PFSK-1 (cell line): ENCODE results near the gene NPR1. TPM values are rescaled to one million over a fixed set of nuclear protein-coding genes. Genes with fewer than 3 reads are reported as not detected.

Experiments
- FOXP2 ChIP-seq: optimal IDR thresholded peaks from 2 replicates; pipeline ENCODE3; 2011; ENCODE audit warnings: borderline replicate concordance, control low read depth, inconsistent platforms; ENCODE audit not compliant: insufficient read depth; ENCODE audit errors: extremely low read length, extremely low read depth
- POLR2AphosphoS5 ChIP-seq: IDR thresholded peaks from 2 replicates; pipeline ENCODE4 v1.6.1; 2012; ENCODE audit warnings: low read depth, mild to moderate bottlenecking, control low read depth, low read length, moderate library complexity
- SIN3A ChIP-seq: IDR thresholded peaks from 2 replicates; pipeline ENCODE4 v1.6.1; 2012; ENCODE audit warnings: mild to moderate bottlenecking, low read length, moderate library complexity, borderline replicate concordance; ENCODE audit not compliant: insufficient read depth
- TAF1 ChIP-seq: IDR thresholded peaks from 2 replicates; pipeline ENCODE4 v1.6.1; 2012; ENCODE audit warnings: low read length, control low read depth, borderline replicate concordance; ENCODE audit not compliant: insufficient read depth
- polyA plus RNA-seq: library from polyadenylated mRNA; unstranded; fragments of >200 nt; gene quantifications from one replicate; pipeline ENCODE4 v1.2.1, GENCODE V29; 2012; ENCODE audit warnings: low read depth, missing spikeins; ENCODE audit not compliant: insufficient read length
- TF ChIP-seq, protein P1 (sequence below), 2 experiments: IDR thresholded peaks; 2 replicates each; pipeline versions ENCODE4 v1.6.1 to v1.8.0; 2011 to 2012; ENCODE audit warnings: low read depth in 2 of 2, low read length in 2 of 2, control low read depth in 1 of 2, inconsistent platforms in 1 of 2, mild to moderate bottlenecking in 1 of 2, moderate library complexity in 1 of 2; ENCODE audit not compliant: insufficient read depth in 1 of 2

NPR1 gene
- 0.33 TPM for polyA plus RNA-seq

DNA sequence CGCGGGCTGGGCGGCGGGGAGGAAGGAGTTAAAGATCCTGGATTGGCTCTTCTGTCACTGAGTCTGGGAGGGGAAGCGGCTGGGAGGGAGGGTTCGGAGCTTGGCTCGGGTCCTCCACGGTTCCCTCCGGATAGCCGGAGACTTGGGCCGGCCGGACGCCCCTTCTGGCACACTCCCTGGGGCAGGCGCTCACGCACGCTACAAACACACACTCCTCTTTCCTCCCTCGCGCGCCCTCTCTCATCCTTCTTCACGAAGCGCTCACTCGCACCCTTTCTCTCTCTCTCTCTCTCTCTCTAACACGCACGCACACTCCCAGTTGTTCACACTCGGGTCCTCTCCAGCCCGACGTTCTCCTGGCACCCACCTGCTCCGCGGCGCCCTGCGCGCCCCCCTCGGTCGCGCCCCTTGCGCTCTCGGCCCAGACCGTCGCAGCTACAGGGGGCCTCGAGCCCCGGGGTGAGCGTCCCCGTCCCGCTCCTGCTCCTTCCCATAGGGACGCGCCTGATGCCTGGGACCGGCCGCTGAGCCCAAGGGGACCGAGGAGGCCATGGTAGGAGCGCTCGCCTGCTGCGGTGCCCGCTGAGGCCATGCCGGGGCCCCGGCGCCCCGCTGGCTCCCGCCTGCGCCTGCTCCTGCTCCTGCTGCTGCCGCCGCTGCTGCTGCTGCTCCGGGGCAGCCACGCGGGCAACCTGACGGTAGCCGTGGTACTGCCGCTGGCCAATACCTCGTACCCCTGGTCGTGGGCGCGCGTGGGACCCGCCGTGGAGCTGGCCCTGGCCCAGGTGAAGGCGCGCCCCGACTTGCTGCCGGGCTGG, at the start of gene NPR1:
Gene NPR1 (plus strand): TSS at position 170 of the 818 bp plus-strand sequence. CDS start 421 bp downstream, at position 591.
- TF ChIP-seq FOXP2 (no peak), POLR2AphosphoS5 (no peak), SIN3A (no peak), TAF1 (no peak)
- TF ChIP-seq, protein P1, sequence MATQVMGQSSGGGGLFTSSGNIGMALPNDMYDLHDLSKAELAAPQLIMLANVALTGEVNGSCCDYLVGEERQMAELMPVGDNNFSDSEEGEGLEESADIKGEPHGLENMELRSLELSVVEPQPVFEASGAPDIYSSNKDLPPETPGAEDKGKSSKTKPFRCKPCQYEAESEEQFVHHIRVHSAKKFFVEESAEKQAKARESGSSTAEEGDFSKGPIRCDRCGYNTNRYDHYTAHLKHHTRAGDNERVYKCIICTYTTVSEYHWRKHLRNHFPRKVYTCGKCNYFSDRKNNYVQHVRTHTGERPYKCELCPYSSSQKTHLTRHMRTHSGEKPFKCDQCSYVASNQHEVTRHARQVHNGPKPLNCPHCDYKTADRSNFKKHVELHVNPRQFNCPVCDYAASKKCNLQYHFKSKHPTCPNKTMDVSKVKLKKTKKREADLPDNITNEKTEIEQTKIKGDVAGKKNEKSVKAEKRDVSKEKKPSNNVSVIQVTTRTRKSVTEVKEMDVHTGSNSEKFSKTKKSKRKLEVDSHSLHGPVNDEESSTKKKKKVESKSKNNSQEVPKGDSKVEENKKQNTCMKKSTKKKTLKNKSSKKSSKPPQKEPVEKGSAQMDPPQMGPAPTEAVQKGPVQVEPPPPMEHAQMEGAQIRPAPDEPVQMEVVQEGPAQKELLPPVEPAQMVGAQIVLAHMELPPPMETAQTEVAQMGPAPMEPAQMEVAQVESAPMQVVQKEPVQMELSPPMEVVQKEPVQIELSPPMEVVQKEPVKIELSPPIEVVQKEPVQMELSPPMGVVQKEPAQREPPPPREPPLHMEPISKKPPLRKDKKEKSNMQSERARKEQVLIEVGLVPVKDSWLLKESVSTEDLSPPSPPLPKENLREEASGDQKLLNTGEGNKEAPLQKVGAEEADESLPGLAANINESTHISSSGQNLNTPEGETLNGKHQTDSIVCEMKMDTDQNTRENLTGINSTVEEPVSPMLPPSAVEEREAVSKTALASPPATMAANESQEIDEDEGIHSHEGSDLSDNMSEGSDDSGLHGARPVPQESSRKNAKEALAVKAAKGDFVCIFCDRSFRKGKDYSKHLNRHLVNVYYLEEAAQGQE (IDR thresholded peaks at IDR 0.05; ENCODE audit: insufficient read depth in 1 of 2, low read depth in 2 of 2, low read length in 2 of 2), result no peak

DNA sequence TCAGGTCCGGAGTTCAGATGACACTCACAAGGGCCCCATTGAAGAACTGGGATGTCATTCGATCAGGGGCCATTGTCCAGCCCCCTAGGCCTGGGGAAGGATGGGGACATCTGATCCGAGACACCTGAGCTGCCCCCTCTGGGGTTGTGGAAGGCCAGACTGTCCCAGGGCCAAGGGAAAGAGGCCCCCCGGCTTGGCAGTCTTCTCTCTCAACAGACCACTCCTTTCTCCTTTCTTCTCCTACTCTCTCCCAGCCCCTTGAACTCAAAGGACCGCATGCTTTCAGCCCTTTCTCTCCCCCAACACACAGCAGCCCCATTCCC, 49.2 kb upstream of the NPR1 start:
- TF ChIP-seq POLR2AphosphoS5 (no peak), FOXP2 (no peak), TAF1 (no peak), SIN3A (no peak)
- TF ChIP-seq, protein P1 (IDR thresholded peaks at IDR 0.05; ENCODE audit: insufficient read depth in 1 of 2, low read depth in 2 of 2, low read length in 2 of 2), result no peak

GRCh38 chr1:153629971-153630370, 48.5 kb upstream of the NPR1 start:
- TF ChIP-seq POLR2AphosphoS5 (no peak), TAF1 (no peak), FOXP2 (no peak), SIN3A (no peak)
- TF ChIP-seq, protein P1 (IDR thresholded peaks at IDR 0.05; ENCODE audit: insufficient read depth in 1 of 2, low read depth in 2 of 2, low read length in 2 of 2), result no peak

- no peak for TF ChIP-seq FOXP2
- TF ChIP-seq TAF1, result no peak
- TF ChIP-seq POLR2AphosphoS5, result no peak
- TF ChIP-seq, protein P1 (IDR thresholded peaks at IDR 0.05; ENCODE audit: insufficient read depth in 1 of 2, low read depth in 2 of 2, low read length in 2 of 2), result no peak
- TF ChIP-seq SIN3A, result no peak
Measured at GRCh38 chr1:153630384-153630783, 48.1 kb upstream of the NPR1 start.
